T47D (cell line): Measurements from ENCODE around the gene HLA-DOA.
A peak's percentile ranks its signal among the peaks of the same experiment; 100 is the strongest.

Experiments
- DNase-seq, 2 experiments: peaks; one replicate each; pipeline versions ENCODE4 v3.0.0 to v3.0.0-alpha.2; 2011 to 2012; ENCODE audit warnings: low read depth in 1 of 2, low spot score in 1 of 2
- JUND ChIP-seq: IDR thresholded peaks from 2 replicates; pipeline ENCODE4 v1.6.1; 2012; ENCODE audit warnings: low read depth
- in situ Hi-C: cut with HindIII; loops from 2 replicates; pipeline ENCODE4 v1.10.0; 2016; ENCODE audit warnings: low sequenced_read_pairs, low pct_unique_long_range_greater_than_20kb

Gene HLA-DOA

GRCh38 chr6:33007831-33008400 is 1.5 kb downstream of the HLA-DOA start:
- no peak for DNase-seq
- TF ChIP-seq JUND: no peak
- in situ Hi-C loops: no loop called here

GRCh38 chr6:33004940-33005339 is 4.5 kb downstream of the HLA-DOA start:
- no peak for TF ChIP-seq JUND
- in situ Hi-C loops: no loop called here
- no peak for DNase-seq

- no peak for DNase-seq
- in situ Hi-C loops: no loop called here
- no peak for TF ChIP-seq JUND
Measured at GRCh38 chr6:33001685-33002084, 7.7 kb downstream of the HLA-DOA start.

- DNase-seq: peak; percentile 60 to 83
- TF ChIP-seq JUND: no peak
- in situ Hi-C loops: no loop called here
Measured at GRCh38 chr6:33000055-33000454, 9.3 kb downstream of the HLA-DOA start.

GRCh38 chr6:32995448-32995847 is 13.9 kb downstream of the HLA-DOA start:
- TF ChIP-seq JUND: no peak
- DNase-seq: no peak
- in situ Hi-C loops: no loop called here

GRCh38 chr6:32993363-32993973 is 15.9 kb downstream of the HLA-DOA start:
- in situ Hi-C loops: no loop called here
- TF ChIP-seq JUND: no peak
- no peak for DNase-seq

GRCh38 chr6:32991972-32992371 is 17.4 kb downstream of the HLA-DOA start:
- no peak for DNase-seq
- in situ Hi-C loops: no loop called here
- no peak for TF ChIP-seq JUND

- DNase-seq: no peak
- in situ Hi-C loops: no loop called here
- TF ChIP-seq JUND: no peak
Measured at GRCh38 chr6:32989368-32989767, 20.0 kb downstream of the HLA-DOA start.

GRCh38 chr6:32984622-32985389 is 24.6 kb downstream of the HLA-DOA start:
- DNase-seq: peak; percentile 62 to 93
- in situ Hi-C loops: no loop called here
- TF ChIP-seq JUND: no peak

- in situ Hi-C loops: no loop called here
Measured at GRCh38 chr6:32983964-32984621, 25.3 kb downstream of the HLA-DOA start.

GRCh38 chr6:32983493-32983848 is 25.9 kb downstream of the HLA-DOA start:
- in situ Hi-C loops: no loop called here
- DNase-seq: no peak
- TF ChIP-seq JUND: no peak

More at GRCh38 chr6:32983964-32984621, 25.3 kb downstream of the HLA-DOA start:
- TF ChIP-seq JUND: no peak
- DNase-seq: no peak

GRCh38 chr6:32982702-32983492 is 26.5 kb downstream of the HLA-DOA start:
- no peak for DNase-seq
- TF ChIP-seq JUND: no peak
- in situ Hi-C loops: no loop called here
